GM12801 (cell line): ENCODE measurements around the gene PNCK.

Experiments used
- TF ChIP-seq, protein P1 (sequence below): IDR thresholded peaks from one replicate; pipeline ENCODE4 v1.5.1; 2011; ENCODE audit warnings: control low read depth; ENCODE audit not compliant: insufficient read length; ENCODE audit errors: extremely low read depth

Gene PNCK

DNA sequence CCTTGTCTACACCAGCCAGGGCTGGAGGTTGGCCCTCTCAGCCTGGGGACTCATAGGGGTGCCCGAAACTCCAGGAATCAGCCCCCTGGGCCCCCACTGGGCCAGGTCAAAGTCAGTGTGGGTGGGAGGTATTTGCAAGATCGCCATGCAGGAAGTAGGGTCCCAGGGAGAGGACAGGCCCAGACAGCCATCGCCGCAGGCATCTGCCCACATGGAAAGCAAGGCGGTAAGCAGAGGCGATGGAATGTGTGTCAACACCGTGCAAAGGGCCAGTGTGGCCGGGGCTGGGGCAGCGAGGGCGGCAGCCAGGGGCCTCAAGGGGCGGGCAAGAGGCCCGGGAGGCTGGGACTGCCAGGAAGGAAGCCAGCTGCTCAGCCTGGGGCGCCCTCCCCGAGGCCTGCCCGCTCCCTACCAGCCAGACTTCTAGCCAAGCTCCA is 45.9 kb downstream of the PNCK start:
- TF ChIP-seq, protein P1, sequence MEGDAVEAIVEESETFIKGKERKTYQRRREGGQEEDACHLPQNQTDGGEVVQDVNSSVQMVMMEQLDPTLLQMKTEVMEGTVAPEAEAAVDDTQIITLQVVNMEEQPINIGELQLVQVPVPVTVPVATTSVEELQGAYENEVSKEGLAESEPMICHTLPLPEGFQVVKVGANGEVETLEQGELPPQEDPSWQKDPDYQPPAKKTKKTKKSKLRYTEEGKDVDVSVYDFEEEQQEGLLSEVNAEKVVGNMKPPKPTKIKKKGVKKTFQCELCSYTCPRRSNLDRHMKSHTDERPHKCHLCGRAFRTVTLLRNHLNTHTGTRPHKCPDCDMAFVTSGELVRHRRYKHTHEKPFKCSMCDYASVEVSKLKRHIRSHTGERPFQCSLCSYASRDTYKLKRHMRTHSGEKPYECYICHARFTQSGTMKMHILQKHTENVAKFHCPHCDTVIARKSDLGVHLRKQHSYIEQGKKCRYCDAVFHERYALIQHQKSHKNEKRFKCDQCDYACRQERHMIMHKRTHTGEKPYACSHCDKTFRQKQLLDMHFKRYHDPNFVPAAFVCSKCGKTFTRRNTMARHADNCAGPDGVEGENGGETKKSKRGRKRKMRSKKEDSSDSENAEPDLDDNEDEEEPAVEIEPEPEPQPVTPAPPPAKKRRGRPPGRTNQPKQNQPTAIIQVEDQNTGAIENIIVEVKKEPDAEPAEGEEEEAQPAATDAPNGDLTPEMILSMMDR, result no peak

DNA sequence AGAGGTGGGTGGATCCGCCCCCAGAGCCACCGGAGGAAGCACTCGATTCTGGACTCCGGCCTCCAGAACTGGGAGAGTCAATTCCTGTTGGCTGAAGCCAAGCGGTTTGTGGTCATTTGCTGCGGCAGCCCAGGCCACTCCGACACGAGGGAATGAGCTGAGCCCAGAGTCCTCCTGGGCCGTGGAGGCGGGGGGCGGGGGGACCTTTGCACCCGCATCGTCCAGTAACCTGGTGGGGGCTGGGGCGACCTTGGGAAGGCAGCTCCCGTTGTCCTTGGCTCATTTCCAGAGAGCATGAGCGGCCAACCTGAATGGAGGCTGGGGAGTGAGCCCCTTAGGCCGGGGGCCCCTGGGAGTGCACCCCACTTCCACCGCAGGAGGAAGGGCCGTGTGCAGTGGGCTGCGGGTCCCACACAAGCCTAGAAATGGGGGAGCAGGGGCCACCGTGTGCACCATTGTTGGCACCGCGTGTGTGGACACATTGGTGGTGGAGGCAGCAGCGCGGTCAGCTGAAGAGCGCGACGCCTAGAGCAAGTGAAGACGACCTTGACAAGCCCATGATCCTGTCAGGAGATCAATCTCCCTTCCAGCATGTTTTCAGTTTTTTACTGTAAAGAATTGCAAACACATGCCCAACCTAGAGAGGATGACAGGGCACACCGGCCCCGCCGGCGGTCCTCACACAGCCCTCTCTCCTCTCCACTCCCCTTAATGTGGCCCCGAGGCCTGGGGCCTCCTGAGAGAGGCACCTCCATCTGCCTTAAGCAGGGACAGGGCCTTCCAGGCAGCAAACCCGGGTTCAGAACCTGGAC is 46.5 kb downstream of the PNCK start:
- TF ChIP-seq, protein P1, result no peak

DNA sequence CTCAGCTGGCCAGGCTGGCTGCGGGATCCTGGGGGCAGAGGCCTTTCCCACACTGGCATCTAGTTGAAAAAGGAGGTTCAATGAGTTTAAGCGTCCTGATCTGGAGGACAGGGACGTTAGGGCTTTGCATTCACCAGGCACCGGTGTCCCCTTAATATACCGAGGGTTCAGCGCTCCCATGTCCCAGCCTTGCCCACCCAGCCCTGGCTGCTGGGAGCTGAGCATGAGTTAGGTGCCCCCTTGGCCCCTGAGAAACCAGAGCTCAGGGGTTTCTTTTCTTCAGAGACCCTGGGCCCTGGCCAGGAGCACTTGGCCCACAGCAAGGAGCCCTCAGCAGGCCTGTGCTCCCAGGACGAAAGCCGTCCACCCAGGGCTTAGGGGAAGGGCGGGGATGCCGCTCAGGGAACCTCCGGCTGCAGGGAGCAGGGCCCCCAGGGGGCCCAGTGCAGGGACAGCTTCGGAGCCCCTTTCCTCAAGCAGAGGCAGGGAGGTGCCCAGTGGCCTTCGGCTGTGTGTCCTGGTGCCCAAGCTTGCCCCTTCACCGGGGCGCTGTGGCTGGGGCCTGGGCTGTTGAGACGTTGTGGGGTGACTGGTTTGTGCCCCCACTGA is 47.5 kb downstream of the PNCK start:
- TF ChIP-seq, protein P1, result no peak

GRCh38 chrX:153625271-153626024 is 48.2 kb downstream of the PNCK start:
- TF ChIP-seq, protein P1, result no peak

DNA sequence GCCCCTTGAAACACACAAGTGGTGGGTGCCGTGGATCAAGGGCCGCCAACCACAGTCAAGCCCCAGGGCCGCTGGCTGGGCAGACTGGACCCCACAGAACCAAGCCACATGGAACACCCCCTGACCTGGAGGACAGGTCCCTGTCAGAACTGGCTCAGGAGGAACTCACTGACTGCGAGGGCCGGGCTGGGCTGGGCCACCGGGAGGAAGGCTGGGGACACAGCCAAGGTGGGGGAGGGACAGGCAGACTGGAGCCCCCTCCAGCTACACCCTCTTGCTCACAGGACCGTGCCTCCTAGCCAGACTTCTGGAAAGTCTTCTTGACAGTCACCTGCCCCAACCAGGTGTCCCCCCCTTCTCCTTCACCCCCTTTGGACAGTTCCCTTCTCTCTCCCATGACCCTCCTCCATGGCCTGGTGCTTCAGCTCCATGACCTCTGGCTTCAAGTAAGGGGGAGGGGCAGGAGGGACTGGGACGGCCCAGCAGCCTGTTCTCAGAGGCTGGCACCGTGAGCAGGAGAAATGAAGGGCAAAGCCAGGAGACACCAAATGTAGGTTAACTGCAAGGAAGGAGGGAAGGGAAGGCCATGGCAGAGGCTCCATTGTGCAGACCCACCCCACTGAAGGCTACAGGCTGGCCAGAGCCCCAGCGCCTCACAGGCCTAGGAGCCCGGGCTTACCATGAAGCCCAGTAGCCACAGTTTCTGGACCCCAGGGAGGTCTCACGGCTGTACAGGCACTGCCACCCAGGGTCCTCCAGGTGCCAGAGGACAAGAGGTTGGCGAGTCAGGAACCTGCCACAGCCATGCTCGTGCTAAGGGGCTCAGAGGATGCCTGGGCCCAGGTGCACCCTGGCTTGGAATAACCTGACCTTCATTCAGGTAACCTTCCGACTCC is 49.2 kb downstream of the PNCK start:
- TF ChIP-seq, protein P1, result no peak

DNA sequence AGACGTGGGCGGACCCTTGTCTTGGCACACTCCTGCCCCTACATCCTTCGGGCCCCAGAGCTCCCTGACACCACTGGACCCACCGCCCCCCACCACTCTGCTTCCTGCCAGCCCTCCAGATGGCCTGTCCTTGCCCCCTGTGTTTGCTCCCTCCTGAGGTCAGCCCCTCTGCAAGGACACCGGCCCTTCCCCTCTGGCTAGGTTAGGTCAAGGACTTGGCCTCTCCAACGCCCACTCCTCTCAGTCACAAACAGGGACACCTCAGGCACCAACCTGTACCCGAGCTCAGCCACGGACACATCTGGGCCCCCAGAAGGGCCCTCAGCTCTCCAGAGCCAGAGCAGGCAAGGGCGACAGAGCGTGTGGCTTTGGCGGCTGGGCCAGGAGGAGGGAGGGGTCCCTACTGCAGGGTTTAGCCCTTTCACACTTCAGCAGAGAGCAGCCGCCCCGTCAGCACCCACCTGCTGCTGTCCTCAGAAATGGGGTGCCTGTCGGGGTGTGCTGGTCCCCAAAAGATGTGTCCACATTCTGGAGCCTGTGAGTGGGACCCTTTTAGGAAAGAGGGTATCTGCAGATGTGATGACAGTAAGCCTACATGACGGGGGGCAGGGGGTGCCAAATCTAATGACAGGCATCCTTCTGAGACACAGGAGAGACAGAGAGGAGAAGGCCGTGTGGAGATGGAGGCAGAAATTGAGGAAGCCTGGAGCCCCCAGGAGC is 50.1 kb downstream of the PNCK start:
- TF ChIP-seq, protein P1, result no peak
